NCI-H526 (cell line): ENCODE data around the gene SMIM13.

Experiments
- DNase-seq, 2 experiments: peaks; one replicate each; lab custom pipeline; 2025; lab: John Stamatoyannopoulos, UW

Gene SMIM13

GRCh38 chr6:11153447-11153846 is 59.8 kb downstream of the SMIM13 start:
- DNase-seq = no peak

- no peak for DNase-seq
These were observed 62.0 kb downstream of the SMIM13 start for GRCh38 chr6:11155589-11155988.

DNA sequence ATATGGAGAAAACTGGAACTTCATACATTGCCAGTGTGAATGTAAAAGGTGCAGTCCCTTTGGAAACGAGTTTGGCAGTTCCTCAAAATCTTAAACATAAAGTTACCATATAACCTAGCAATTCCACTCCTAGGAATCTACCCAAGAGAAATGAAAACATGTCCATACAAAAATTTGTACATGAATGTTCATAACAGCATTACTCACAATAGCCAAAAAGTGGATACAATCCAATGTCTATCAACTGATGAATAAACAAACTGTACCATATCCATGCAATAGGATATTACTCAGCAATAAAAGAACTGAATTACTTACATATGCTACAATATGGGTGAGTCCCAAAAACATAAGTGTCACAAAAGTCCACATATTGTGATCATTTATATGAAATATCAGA is 66.6 kb downstream of the SMIM13 start:
- no peak for DNase-seq

- DNase-seq = no peak
These were observed 67.7 kb downstream of the SMIM13 start for GRCh38 chr6:11161031-11161956.

DNA sequence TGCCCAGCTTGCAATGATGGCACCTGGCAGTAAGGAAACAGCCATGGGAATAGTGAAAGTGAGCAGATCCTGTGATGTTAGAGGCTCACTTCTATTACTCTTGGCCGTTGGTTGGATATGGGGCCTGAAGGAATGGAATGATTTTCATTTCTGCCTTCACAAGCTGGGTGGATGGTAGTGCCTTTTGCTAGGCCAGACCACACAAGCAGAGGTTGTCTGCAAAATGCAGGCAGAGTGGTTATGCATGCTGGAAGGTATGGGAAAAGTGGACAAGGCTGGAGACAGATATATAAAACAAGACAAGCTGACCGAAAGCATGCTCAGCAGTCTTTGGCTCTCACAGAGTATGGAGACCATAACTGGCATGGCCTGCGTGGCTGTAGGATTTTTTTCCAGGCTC is 68.6 kb downstream of the SMIM13 start:
- DNase-seq = no peak

DNA sequence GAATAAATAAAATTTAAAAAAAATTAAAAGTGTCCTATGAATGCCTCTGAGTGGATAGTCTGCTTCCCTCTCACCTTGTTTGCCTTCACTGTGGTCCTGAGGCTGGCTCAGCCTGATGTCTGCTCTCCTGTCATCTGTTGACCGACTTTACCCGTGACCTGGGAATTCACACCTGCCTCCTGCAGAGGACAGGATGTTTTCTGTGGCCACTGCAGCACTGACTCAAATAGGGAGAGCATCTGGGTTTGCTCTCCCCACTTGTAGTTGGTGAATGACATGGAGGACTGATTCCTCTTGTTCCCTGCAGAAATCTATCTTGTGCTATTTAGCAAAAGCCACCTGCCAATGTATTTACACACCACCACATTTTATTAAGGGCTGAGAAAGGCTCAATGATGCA is 70.3 kb downstream of the SMIM13 start:
- no peak for DNase-seq

DNA sequence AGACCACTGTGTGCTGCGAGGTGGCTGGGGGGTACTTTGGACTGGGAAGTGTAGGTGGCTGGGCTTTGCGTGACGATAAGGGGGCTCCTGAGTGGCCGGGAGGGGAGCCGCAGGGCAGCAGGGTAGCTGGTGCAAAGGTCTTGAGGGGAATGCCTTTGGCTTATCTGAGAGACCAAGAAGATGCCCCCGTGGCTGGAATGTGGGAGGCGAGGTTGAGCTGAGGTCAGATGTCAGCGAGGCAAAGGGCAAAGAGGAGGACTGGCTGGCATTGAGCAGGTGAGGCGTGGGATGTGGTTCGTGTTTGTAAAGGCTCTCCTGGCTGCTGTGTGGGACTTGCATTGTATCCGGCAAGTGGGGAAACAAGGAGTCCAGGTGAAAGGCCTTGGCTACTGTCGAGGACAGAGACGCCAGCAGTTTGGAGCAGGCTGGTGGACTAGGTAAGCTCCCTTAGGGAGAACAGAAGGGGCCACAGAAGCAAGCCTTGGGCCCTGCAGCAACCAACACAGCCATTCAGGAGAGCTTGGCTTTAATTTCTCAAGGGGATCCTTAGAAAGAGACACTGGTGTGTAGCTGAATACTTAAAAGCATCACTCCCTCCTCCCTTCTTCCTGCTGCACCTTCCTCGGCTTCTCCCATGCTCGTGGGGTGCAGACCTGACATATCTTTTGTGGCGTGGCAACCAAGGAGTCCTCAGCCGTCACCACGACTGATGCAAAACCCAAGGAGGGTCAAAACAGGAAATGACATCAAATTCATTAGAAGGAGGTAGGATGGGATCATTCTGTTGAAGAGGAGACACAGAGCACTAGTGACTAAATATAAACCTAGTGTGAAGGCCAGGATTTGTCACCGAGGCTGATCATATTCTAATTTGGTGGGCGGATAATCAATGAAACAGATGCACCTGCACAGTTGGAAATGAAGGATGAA is 71.3 kb downstream of the SMIM13 start:
- no peak for DNase-seq

GRCh38 chr6:11166948-11167347 is 73.3 kb downstream of the SMIM13 start:
- DNase-seq = no peak

DNA sequence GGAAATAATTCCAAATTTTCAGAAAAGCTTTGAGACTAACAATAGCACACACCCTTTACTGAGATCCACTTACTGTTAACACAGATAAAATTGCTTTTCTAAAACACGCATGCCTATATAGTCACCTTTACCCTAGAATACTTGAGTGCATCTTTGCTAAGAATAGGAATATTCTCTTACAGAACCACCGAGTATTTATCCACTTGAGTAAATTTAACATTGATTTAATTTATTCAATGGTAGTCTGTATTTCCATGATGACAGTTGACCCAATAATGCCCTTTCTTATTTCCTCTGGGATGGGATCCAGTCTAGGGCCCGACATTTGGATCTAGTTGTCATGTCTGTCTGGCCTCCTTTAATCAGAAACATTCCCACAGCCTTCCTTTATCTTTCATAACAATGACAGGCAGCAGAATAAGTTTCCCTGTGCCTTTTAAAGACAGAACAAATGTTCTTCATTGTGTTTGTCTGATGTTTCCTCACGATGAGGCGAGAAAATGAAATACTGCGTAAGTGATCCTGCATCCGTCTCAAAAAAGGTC is 74.5 kb downstream of the SMIM13 start:
- DNase-seq = no peak

DNA sequence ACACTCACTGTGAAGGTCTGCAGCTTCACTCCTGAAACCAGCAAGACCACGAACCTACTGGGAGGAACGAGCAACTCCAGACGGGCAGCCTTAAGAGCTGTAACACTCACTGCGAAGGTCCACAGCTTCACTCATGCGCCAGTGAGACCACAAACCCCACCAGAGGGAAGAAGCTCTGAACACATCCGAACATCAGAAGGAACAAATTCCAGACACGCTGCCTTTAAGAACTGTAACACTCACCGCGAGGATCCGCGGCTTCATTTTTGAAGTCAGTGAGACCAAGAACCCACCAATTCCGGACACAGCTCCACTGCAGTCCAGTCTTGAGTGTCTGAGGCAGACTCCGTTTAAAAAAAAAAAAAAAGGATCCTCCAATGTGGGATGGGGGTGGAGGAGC is 78.3 kb downstream of the SMIM13 start:
- DNase-seq = no peak

DNA sequence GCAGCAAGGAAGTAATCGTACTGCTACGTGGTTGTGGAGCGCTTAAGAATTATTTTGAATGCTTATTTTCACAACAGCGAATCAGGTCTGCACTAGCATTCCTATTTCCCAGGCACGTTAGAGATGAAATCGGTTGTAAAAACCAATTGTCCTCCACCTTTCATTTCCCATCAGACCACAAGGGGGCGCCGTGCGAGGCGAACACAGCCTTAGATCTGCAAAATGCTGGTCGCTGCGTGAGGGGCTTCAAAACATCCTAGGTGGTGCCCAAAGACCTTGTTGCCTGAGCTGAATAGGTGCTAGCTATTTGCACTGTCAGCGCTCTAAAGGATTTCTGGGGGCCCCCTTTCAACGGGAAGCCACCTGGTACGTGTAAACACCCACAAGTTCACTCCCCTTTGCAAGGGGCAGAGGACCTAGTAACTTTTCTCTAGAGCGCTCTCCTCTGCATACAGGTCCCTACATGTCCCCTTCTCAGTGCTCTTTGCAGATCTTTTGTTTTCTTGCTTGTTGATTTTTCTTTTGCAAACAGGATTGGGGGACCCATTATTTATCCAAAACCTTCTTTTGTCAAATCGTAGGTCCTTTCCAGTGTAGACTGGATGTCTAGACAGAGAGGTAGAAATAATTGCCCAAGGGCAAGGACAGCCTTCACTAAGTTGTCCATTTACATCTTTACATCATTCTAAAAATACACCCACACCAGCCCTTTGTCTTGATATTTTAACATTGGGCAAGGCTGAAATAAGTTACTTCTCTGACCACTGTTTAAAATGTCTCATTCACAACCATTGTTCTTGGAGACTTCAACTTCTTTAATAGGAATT is 79.1 kb downstream of the SMIM13 start:
- peak; percentile 5 to 69 for DNase-seq

- no peak for DNase-seq
These were observed 80.6 kb downstream of the SMIM13 start for GRCh38 chr6:11174242-11174611.

- no peak for DNase-seq
These were observed 83.6 kb downstream of the SMIM13 start for GRCh38 chr6:11177271-11177670.

DNA sequence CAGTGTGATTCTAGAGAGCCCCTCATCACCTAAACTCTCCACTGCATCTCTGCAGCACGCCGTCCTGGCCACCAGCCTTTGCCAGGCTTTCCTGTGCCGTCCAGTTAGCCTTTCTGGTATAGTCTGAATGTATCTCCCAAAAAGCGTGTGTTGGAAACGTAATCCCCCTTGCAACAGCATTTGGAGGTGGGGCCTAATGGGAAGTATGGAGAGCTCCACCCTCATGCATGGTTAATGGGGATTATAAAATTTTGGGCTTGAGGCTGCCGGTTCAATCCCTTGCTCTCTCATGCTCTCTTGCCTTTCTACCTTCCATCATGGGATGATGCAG is 85.4 kb downstream of the SMIM13 start:
- DNase-seq = no peak

- no peak for DNase-seq
These were observed 86.0 kb downstream of the SMIM13 start for GRCh38 chr6:11179419-11180202.

DNA sequence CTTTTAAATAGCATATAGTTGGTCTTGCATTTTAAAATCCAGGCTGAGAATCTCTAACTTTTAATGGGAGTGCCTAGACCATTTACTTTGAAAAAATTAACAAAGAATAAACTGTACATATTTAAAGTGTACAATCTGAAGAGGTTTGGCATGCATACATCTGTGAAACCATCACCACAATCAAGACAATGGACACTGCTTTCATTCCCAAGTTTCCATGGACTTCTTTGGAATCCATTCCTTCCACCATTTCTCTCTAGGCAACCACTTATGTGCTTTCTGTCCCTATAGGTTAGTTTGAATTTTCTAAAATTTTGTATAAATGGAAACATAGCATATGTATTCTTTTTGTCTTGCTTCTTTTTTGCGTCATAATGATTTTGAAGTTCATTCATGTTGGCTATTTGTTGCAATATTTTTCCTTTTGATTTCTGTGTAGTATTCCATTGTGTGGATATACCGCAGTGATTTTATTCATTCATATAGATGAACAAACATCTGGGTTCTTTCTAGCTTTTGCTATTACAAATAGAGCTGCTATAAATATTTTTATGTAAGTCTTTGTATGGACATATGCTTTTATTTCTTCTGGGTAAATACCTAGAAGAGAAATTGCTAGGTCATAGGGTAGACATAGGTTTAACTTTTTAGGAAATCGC is 88.0 kb downstream of the SMIM13 start:
- DNase-seq = no peak

- DNase-seq = no peak
These were observed 90.2 kb downstream of the SMIM13 start for GRCh38 chr6:11183761-11184362.

- no peak for DNase-seq
These were observed 91.7 kb downstream of the SMIM13 start for GRCh38 chr6:11185204-11185842.

GRCh38 chr6:11187301-11187700 is 93.7 kb downstream of the SMIM13 start:
- DNase-seq = no peak
